Central memory CD8-positive, alpha-beta T cell (primary cell): ENCODE measurements around the gene ITFG1.
"Not testable (repeated sequence)": the region's sequence is repeated elsewhere in the genome, so short reads cannot be mapped to it uniquely, and the experiment has no call there.

Experiments used
- ATAC-seq: fragments of 150-1000 bp; cut with Tn5 transposase; replicated peaks from 2 replicates; pipeline ENCODE4 v1.10.0; 2022; ENCODE audit warnings: mild to moderate bottlenecking, moderate FRiP score, moderate number of reproducible peaks; ENCODE audit not compliant: poor library complexity, severe bottlenecking; ENCODE audit errors: extremely low read depth
- DNase-seq, 2 donors: peaks; one replicate each; pipeline ENCODE4 v3.0.0; 2021; ENCODE audit warnings: low spot score in 2 of 2
- H3K27ac Mint-ChIP-seq: one replicate; pipeline ENCODE4 v1.8.0; 2022; ENCODE audit warnings: low read depth, mild to moderate bottlenecking, moderate library complexity, mixed read lengths
- H3K27me3 Mint-ChIP-seq: one replicate; pipeline ENCODE4 v1.8.0; 2022; ENCODE audit warnings: mixed read lengths
- H3K36me3 Mint-ChIP-seq: one replicate; pipeline ENCODE4 v1.8.0; 2022; ENCODE audit warnings: mild to moderate bottlenecking, moderate library complexity, mixed read lengths; ENCODE audit not compliant: insufficient read depth
- H3K4me1 Mint-ChIP-seq: one replicate; pipeline ENCODE4 v1.8.0; 2022; ENCODE audit warnings: mixed read lengths
- H3K4me3 Mint-ChIP-seq: one replicate; pipeline ENCODE4 v1.8.0; 2022; ENCODE audit warnings: mild to moderate bottlenecking, moderate library complexity, mixed read lengths
- H3K9me3 Mint-ChIP-seq: one replicate; pipeline ENCODE4 v1.8.0; 2022; ENCODE audit warnings: mixed read lengths

Gene ITFG1

GRCh38 chr16:47330562-47330961 is 130.3 kb downstream of the ITFG1 start:
- H3K27me3 Mint-ChIP-seq, H3K27ac Mint-ChIP-seq, DNase-seq, H3K36me3 Mint-ChIP-seq, H3K4me3 Mint-ChIP-seq, H3K9me3 Mint-ChIP-seq, ATAC-seq: not testable (repeated sequence)
- H3K4me1 Mint-ChIP-seq = peaks cover 16% of the 10 kb centered on the region

GRCh38 chr16:47324309-47324708 is 136.6 kb downstream of the ITFG1 start:
- not testable (repeated sequence) for H3K4me3 Mint-ChIP-seq, H3K9me3 Mint-ChIP-seq, H3K36me3 Mint-ChIP-seq, ATAC-seq, DNase-seq, H3K27ac Mint-ChIP-seq, H3K27me3 Mint-ChIP-seq, H3K4me1 Mint-ChIP-seq

GRCh38 chr16:47323241-47323640 is 137.6 kb downstream of the ITFG1 start:
- H3K4me3 Mint-ChIP-seq = no peak overlapping the region
- no peak overlapping the region for H3K27ac Mint-ChIP-seq
- no peaks in the 10 kb centered on the region for H3K4me1 Mint-ChIP-seq
- no peak for ATAC-seq
- H3K36me3 Mint-ChIP-seq = peaks cover 2% of the 10 kb centered on the region
- no peaks in the 10 kb centered on the region for H3K9me3 Mint-ChIP-seq
- DNase-seq = no peak
- no peaks in the 10 kb centered on the region for H3K27me3 Mint-ChIP-seq

GRCh38 chr16:47320546-47321310 is 140.1 kb downstream of the ITFG1 start:
- no peaks in the 10 kb centered on the region for H3K27me3 Mint-ChIP-seq
- DNase-seq (no peak), ATAC-seq (no peak)
- H3K36me3 Mint-ChIP-seq = peaks cover under 1% of the 10 kb centered on the region
- H3K4me1 Mint-ChIP-seq = no peaks in the 10 kb centered on the region
- no peak overlapping the region for H3K4me3 Mint-ChIP-seq
- H3K27ac Mint-ChIP-seq = no peak overlapping the region
- no peaks in the 10 kb centered on the region for H3K9me3 Mint-ChIP-seq

- Mint-ChIP-seq H3K27ac (no peak overlapping the region), H3K4me1 (no peaks in the 10 kb centered on the region), H3K4me3 (no peak overlapping the region), H3K27me3 (no peaks in the 10 kb centered on the region), H3K36me3 (no peaks in the 10 kb centered on the region), H3K9me3 (no peaks in the 10 kb centered on the region)
- ATAC-seq = no peak
- no peak for DNase-seq
Measured at GRCh38 chr16:47317465-47318240, 143.2 kb downstream of the ITFG1 start.

GRCh38 chr16:47316442-47317015 is 144.3 kb downstream of the ITFG1 start:
- no peaks in the 10 kb centered on the region for H3K9me3 Mint-ChIP-seq
- H3K27ac Mint-ChIP-seq = no peak overlapping the region
- no peaks in the 10 kb centered on the region for H3K36me3 Mint-ChIP-seq
- H3K27me3 Mint-ChIP-seq = no peaks in the 10 kb centered on the region
- ATAC-seq (no peak), DNase-seq (no peak)
- no peak overlapping the region for H3K4me3 Mint-ChIP-seq
- no peaks in the 10 kb centered on the region for H3K4me1 Mint-ChIP-seq

- ATAC-seq (no peak), DNase-seq (no peak)
- no peak overlapping the region for H3K4me3 Mint-ChIP-seq
- H3K27ac Mint-ChIP-seq = no peak overlapping the region
- H3K9me3 Mint-ChIP-seq = no peaks in the 10 kb centered on the region
- H3K4me1 Mint-ChIP-seq = no peaks in the 10 kb centered on the region
- H3K36me3 Mint-ChIP-seq = peaks cover 2% of the 10 kb centered on the region
- no peaks in the 10 kb centered on the region for H3K27me3 Mint-ChIP-seq
Measured at GRCh38 chr16:47311738-47312505, 148.9 kb downstream of the ITFG1 start.

- H3K27ac Mint-ChIP-seq = no peak overlapping the region
- peaks cover 2% of the 10 kb centered on the region for H3K36me3 Mint-ChIP-seq
Measured at GRCh38 chr16:47310792-47311211, 150.1 kb downstream of the ITFG1 start.

GRCh38 chr16:47309581-47310312 is 151.1 kb downstream of the ITFG1 start:
- H3K27ac Mint-ChIP-seq = no peak overlapping the region
- no peak overlapping the region for H3K4me3 Mint-ChIP-seq
- peaks cover 2% of the 10 kb centered on the region for H3K36me3 Mint-ChIP-seq
- no peaks in the 10 kb centered on the region for H3K9me3 Mint-ChIP-seq
- DNase-seq (no peak), ATAC-seq (no peak)
- no peaks in the 10 kb centered on the region for H3K4me1 Mint-ChIP-seq
- H3K27me3 Mint-ChIP-seq = no peaks in the 10 kb centered on the region

More at GRCh38 chr16:47310792-47311211, 150.1 kb downstream of the ITFG1 start:
- Mint-ChIP-seq H3K27me3 (no peaks in the 10 kb centered on the region), H3K9me3 (no peaks in the 10 kb centered on the region), H3K4me1 (no peaks in the 10 kb centered on the region), H3K4me3 (no peak overlapping the region)
- DNase-seq (no peak), ATAC-seq (no peak)

GRCh38 chr16:47308601-47309000 is 152.3 kb downstream of the ITFG1 start:
- Mint-ChIP-seq H3K9me3 (no peaks in the 10 kb centered on the region), H3K36me3 (peaks cover 2% of the 10 kb centered on the region), H3K4me1 (no peaks in the 10 kb centered on the region), H3K27me3 (no peaks in the 10 kb centered on the region), H3K27ac (no peak overlapping the region), H3K4me3 (no peak overlapping the region)
- ATAC-seq (no peak), DNase-seq (no peak)

GRCh38 chr16:47304563-47304962 is 156.3 kb downstream of the ITFG1 start:
- Mint-ChIP-seq H3K9me3 (no peaks in the 10 kb centered on the region), H3K27ac (no peak overlapping the region), H3K27me3 (no peaks in the 10 kb centered on the region), H3K4me1 (no peaks in the 10 kb centered on the region), H3K36me3 (peaks cover 5% of the 10 kb centered on the region), H3K4me3 (no peak overlapping the region)
- no peak for ATAC-seq
- no peak for DNase-seq

GRCh38 chr16:47299587-47299986 is 161.3 kb downstream of the ITFG1 start:
- Mint-ChIP-seq H3K9me3 (peaks cover 4% of the 10 kb centered on the region), H3K4me3 (no peak overlapping the region), H3K36me3 (peaks cover 13% of the 10 kb centered on the region), H3K27me3 (no peaks in the 10 kb centered on the region), H3K4me1 (no peaks in the 10 kb centered on the region), H3K27ac (no peak overlapping the region)
- ATAC-seq (no peak), DNase-seq (no peak)
